Measurements from ENCODE around the gene ARHGEF38. TPM values are rescaled to one million over a fixed set of nuclear protein-coding genes. Genes with fewer than 3 reads are reported as not detected.
A peak's percentile ranks its signal among the peaks of the same experiment; 100 is the strongest.

The ARHGEF38 gene
- total RNA-seq, 1 donor from 2014 or later, result not detected

GRCh38 chr4:105509714-105510113, 42.7 kb upstream of the ARHGEF38 start:
- H3K9me3 Mint-ChIP-seq (ENCODE audit: low read depth), result peaks cover 14% of the 10 kb centered on the region
- no peaks in the 10 kb centered on the region for H3K4me1 Mint-ChIP-seq (ENCODE audit: low read depth)
- no peak overlapping the region for H3K4me3 Mint-ChIP-seq (ENCODE audit: unreplicated experiment)
- H3K27ac Mint-ChIP-seq (ENCODE audit: unreplicated experiment), result no peak overlapping the region
- no peak for TF ChIP-seq CTCF (IDR thresholded peaks at IDR 0.05)
- H3K36me3 Mint-ChIP-seq (ENCODE audit: low read depth), result no peaks in the 10 kb centered on the region
- H3K27me3 Mint-ChIP-seq (ENCODE audit: low read depth), result peaks cover 16% of the 10 kb centered on the region
- DNase-seq (ENCODE audit: low spot score), result no peak

DNA sequence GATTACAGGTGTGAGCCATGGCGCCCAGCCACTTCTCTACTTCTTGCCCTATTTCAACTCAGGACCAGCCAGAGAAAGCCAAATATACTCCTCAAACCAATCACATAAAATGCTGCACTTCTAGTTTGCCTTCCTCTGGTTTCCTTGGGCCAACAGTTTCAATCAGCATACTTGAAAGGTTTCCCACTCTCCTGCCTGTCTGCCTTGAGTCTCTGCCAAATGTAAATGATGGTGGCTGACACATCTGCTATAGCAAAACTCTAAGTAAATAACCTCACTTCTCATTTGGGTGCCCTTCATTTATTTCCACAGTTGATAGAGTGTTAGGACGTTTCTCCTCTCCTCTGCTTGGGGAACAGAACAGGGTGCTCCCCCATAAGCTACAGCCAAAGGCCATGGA, 42.2 kb upstream of the ARHGEF38 start:
- no peak overlapping the region for H3K4me3 Mint-ChIP-seq (ENCODE audit: unreplicated experiment)
- peaks cover 16% of the 10 kb centered on the region for H3K27me3 Mint-ChIP-seq (ENCODE audit: low read depth)
- H3K9me3 Mint-ChIP-seq (ENCODE audit: low read depth), result peaks cover 18% of the 10 kb centered on the region
- H3K27ac Mint-ChIP-seq (ENCODE audit: unreplicated experiment), result no peak overlapping the region
- no peaks in the 10 kb centered on the region for H3K36me3 Mint-ChIP-seq (ENCODE audit: low read depth)
- TF ChIP-seq CTCF (IDR thresholded peaks at IDR 0.05), result no peak
- H3K4me1 Mint-ChIP-seq (ENCODE audit: low read depth), result no peaks in the 10 kb centered on the region
- DNase-seq (ENCODE audit: low spot score), result no peak

DNA sequence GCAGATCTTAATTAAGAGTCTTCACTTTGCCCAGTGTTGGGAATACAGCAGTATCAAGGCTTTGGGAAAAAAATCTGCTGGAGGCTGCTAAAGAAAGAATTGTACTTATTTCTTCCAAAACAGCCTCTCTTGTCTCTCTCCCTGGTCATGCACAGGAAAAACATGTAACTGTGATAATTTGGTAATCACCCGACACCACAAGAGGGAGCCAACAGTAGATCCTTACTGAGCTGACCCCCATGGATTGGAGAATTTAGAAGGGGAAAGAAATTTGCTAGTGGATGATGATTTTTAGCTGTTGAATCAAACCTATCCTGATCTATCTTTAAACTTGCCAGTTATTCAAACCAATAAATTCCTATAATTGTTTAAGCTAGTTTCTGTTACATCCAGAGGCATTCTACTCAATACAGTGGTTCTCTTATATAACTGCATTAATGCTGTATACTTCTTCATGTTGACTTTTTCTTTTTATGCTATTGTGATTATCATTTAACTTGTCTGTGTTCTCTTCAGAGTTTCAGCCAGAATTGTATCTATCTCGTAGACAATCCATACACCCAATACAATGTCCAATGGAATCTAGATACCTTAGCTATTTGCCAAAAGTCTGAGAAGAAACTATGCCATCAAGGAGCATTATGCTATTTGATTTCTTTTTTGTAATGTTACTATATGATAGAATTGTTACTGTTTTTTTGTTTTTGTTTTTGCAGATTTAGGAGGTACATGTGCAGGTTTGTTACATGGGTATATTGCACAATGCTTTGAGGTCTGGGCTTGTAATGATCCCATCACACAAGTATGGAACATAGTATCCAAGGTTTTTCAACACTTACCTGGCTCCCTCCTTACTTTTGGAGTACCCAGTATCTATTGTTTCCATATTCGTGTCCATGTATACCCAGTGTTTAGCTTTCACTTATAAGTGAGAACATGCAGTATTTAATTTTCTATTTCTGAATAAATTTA, 31.3 kb upstream of the ARHGEF38 start:
- no peak overlapping the region for H3K4me3 Mint-ChIP-seq (ENCODE audit: unreplicated experiment)
- DNase-seq (ENCODE audit: low spot score), result no peak
- H3K9me3 Mint-ChIP-seq (ENCODE audit: low read depth), result peaks cover 2% of the 10 kb centered on the region
- no peaks in the 10 kb centered on the region for H3K36me3 Mint-ChIP-seq (ENCODE audit: low read depth)
- H3K4me1 Mint-ChIP-seq (ENCODE audit: low read depth), result no peaks in the 10 kb centered on the region
- TF ChIP-seq CTCF (IDR thresholded peaks at IDR 0.05), result peak; percentile 86
- no peak overlapping the region for H3K27ac Mint-ChIP-seq (ENCODE audit: unreplicated experiment)
- H3K27me3 Mint-ChIP-seq (ENCODE audit: low read depth), result peaks cover 13% of the 10 kb centered on the region

DNA sequence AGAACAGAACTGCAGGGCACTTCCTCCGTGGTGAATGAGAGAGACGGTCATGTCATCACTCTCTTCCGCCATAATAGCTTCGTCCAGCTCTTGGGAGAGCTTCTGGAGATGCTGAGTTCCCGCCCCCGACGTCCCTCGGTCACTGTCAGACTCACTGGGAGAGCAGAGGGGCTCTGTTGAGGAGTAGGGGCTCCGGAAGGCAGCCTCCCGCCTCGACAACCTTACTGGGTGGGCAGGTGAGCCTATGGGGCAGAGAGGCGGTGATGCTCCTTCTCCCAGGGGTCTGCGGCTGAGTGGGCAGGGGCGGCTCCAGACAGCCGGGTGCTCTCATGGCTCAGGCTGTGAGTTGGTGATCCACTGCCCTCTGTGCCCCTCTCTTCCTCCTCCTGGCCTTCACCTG, 25.8 kb upstream of the ARHGEF38 start:
- H3K4me3 Mint-ChIP-seq (ENCODE audit: unreplicated experiment), result no peak overlapping the region
- H3K36me3 Mint-ChIP-seq (ENCODE audit: low read depth), result no peaks in the 10 kb centered on the region
- DNase-seq (ENCODE audit: low spot score), result peak; percentile 75
- no peak for TF ChIP-seq CTCF (IDR thresholded peaks at IDR 0.05)
- H3K9me3 Mint-ChIP-seq (ENCODE audit: low read depth), result no peaks in the 10 kb centered on the region
- H3K27ac Mint-ChIP-seq (ENCODE audit: unreplicated experiment), result no peak overlapping the region
- H3K4me1 Mint-ChIP-seq (ENCODE audit: low read depth), result no peaks in the 10 kb centered on the region
- H3K27me3 Mint-ChIP-seq (ENCODE audit: low read depth), result peaks cover 29% of the 10 kb centered on the region

DNA sequence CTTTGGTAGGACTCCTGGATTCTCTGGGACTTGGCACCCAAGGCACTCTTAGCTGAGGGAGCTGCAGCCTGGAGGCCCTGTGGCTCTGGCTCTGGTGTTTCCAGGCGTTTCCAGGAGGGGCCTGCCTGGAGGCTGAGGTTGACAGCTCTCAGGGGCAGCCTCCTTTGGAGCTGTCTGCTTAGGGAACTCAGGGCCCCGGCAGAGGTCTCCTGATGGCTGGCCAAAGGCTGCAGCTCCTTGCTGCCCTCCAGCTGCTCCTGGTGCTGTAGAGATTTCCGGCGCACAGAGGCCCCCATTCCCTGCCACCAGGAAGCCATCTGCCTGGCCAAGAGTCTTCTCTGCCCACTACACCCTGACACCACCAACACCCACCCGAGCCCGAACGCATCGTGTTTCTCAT, 25.3 kb upstream of the ARHGEF38 start:
- Mint-ChIP-seq H3K36me3 (ENCODE audit: low read depth) (no peaks in the 10 kb centered on the region), H3K9me3 (ENCODE audit: low read depth) (no peaks in the 10 kb centered on the region), H3K4me1 (ENCODE audit: low read depth) (no peaks in the 10 kb centered on the region), H3K27ac (ENCODE audit: unreplicated experiment) (no peak overlapping the region), H3K27me3 (ENCODE audit: low read depth) (peaks cover 29% of the 10 kb centered on the region), H3K4me3 (ENCODE audit: unreplicated experiment) (no peak overlapping the region)
- no peak for TF ChIP-seq CTCF (IDR thresholded peaks at IDR 0.05)
- no peak for DNase-seq (ENCODE audit: low spot score)

Measured in chondrocyte (in vitro differentiated cells).